Stimulated activated CD8-positive, alpha-beta memory T cell treated with anti-CD3 and anti-CD28 coated beads, Interleukin-7, amount 100 ng/mL, for 24 hours (primary cell): Measurements from ENCODE around the gene TSPYL6.
"Not testable (repeated sequence)": the region's sequence is repeated elsewhere in the genome, so short reads cannot be mapped to it uniquely, and the experiment has no call there.

Experiments used
- DNase-seq: peaks from one replicate; pipeline ENCODE4 v3.0.0-alpha.2; 2020; ENCODE audit warnings: low read depth

Gene TSPYL6

DNA sequence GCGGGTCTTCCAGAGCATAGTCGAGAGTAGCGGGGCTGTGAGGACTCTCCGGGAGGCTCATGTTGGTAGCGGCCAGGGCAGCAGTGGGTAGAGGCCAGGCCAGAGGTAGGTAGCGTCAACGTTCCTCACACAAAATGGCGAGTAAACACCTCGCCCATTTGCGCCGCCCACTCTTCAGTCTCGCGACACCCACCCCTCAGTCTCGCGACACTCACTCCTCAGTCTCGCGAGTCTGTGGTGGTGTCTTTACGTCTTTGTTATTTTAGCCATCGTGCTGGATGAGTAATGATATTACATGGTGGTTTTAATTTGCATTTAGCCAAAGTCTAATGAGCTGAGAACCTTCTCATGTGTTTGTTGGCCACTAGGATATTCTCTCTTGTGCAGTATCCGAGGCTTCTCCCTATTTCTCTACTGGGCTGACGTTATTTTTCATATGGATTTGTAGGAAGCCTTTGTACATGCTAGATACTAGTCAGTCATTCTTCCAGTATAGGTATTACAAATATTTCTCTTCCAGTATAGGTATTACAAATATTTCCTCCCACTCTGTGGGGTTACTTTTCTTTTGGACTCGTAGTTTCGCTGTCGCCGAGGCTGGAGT, at the start of gene TSPYL6:
TSPYL6 (minus strand) TSS at position 139 of the 604 bp plus-strand sequence; CDS start at position 61, 78 bp downstream.
- DNase-seq = no peak

DNA sequence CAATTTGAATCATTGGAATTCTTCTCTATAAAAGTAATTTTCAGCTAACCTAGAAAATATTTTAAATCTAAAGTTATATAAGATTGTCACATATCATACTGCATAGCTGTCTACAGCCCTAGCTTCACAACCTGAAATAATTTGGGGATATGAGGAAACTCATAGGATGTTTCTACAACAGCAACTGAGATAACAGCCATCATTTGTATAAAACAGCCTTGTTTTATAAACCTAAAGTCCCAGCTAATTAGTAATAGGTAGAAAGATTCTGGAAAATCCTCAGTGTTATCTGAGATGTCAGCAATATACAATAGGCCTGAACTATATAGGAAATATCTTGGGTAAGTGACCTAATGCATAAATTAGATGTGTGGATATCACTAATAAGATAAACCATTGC, 47.6 kb upstream of the TSPYL6 start:
- no peak for DNase-seq

DNA sequence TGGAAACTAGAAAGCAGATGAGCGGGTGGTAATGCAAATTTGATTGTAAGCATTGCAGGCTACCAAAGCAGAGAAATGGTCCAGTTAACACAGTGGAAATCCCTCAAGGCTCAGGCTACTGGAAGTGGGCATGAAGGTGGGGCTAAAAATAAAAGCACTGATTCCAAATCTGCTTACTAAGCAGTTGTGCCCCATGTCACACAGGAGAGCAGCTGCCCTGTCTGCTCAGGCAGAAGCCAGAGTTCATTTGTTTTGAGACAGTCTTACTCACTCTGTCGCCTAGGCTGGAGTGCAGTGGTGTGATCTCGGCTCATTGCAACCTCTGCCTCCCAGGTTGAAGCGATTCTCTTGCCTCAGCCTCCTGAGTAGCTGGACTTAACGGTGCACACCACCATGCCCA, 42.5 kb upstream of the TSPYL6 start:
- DNase-seq = no peak

DNA sequence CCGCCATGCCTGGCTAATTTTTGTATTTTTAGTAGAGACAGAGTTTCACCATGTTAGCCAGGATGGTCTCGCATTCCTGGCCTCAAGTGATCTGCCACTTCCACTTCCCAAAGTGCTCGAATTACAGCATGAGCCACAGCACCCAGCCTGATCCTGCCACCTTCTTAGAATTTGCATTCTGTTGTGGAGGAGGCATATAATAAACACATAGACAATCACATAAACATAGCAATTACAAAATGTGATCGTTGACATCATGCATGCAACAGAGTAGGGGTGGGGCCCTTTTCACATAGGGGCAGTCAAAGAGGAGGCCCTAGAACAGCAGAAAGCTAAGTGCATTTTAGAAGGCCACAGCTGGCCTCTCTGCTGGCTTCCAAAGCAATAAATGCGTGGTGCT, 39.9 kb upstream of the TSPYL6 start:
- DNase-seq = no peak

DNA sequence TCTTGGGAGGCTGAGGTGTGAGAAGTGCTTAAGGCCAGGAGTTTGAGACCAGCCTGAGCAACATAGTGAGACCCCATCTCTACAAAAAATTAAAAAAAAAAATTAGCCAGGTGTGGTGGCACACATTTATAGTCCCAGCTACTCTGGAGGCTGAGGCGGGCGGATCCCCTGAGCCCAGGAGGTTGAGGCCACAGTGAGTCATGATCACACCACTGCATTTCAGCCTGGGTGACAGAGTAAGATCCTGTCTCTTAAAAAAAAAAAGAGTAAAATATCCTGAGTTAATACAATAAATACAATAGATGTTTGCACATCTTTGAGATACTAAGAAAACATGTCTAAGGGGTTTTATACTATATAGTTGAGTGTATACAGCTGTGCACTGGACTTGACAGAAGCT, 38.6 kb upstream of the TSPYL6 start:
- not testable (repeated sequence) for DNase-seq

DNA sequence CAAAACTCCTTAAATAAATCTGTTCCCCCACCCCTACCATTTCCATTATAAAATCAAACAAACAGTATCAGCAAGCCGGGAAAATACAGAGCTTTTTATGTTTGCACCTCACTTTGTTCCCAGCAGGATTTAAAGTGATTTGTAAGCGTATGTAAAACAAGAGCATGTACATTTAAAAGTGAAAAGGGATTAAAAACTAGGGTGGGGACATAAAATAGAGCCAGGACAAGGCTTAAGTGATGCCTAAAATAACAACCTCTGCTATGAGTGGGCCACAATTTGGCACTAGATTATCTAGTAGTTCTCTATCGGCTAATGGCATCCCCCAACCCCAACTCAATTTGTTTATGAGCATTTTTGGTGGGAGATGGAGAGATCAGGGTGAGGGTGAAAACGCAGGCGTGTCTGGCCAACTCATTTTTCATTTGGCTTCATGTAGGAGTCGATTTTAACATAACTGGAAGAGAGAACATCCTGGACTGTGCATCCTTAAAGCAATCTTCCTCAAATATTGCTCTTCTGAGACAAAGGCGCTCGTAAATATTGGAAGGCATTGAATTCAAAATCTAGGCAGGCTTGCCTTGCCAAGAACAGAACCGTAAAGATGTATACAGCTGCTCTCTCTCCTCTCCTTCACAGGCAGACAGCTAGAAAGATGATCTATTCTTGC, 34.5 kb upstream of the TSPYL6 start:
- no peak for DNase-seq

DNA sequence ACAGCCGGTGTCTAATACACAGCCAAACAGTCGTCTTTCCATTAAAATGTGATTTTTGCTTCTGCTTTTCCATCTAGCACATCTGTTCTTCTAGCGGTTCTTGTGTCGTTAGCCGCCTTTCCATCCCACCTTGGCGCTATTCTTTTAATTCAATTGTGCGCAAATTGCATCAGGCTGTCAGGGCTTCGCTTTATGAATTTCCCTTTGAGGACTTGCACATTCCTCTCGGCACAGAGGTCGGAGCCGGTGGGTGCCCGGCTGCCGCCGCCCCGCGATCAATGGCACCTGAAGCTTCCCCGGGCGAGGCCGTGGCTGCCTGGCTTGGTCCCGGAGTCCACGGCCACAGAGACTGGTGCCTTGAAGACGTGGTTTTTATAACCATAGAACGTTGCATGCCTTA, 33.9 kb upstream of the TSPYL6 start:
- no peak for DNase-seq

DNA sequence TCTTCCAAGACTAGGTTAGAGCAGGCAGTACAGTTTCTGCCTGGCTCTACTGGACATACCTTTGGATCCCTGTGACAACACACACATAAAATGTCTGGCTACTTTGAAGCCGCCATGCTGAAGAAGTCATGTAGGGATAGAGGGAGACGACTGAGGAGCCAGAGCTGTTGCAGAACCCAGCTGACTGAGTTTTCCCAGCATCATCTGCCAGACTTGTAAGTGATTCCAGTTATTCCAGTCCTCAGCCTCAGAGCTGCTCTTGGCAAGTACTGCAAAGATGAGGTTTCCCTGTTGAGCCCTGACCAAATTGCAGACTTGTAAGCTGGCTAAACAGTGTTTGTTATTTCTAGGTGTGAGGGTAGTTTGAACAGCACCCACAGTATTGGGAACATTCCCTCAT, 31.5 kb upstream of the TSPYL6 start:
- DNase-seq = no peak

DNA sequence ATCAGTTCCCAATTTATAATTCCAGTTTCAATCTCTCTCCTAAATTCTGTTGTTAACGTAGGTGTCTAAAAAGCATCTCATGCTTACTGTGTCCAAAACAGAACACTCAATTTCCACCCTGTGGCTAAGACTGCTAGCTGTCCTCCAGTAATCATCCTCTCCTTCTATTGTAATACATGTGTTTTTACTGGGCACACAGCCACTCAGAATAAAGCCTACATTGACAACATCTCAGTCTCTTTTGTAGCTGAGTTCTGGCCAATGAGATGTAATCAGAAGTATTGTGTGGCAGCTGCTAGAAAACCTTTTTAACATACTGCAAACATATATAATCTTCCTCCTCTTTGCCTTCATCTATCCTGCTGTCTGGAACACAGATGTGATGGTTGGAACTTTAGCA, 29.4 kb upstream of the TSPYL6 start:
- no peak for DNase-seq

DNA sequence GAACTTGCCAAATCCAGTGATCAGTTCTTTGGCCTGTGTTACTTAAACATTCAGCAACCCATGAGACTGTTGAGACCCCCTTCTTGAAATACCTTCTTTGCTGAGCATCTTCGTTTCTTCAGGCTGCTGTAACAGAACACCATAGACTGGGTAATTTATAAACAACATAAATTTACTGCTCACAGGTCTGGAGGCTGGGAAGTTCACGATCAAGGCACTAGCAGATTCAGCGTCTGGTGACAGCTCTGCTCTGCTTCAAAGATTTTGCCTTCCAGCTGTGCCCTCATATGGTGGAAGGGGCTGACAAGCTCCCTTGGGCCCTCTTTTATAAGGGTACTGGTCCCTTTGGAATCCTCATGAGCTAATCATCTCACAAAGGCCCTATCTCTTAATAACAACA, 28.8 kb upstream of the TSPYL6 start:
- DNase-seq = no peak

DNA sequence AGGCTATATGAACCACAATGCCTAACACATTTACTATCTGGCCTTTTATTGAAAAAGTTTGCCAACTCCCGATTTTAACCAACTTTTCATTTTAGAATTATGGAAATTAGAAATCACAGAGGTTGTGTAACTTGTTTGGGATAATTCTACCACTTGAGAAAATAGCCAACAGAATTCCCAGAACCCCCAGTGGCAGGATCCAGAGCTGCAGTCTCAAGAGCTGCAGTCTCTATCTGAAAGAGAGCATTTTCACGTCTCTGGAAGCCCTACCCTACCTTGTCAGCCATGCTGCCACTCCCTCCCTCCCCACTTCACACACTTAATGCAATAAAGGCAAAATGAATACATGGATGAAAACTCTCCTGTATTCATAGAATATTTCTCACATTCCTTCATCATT, 23.4 kb upstream of the TSPYL6 start:
- DNase-seq = no peak

DNA sequence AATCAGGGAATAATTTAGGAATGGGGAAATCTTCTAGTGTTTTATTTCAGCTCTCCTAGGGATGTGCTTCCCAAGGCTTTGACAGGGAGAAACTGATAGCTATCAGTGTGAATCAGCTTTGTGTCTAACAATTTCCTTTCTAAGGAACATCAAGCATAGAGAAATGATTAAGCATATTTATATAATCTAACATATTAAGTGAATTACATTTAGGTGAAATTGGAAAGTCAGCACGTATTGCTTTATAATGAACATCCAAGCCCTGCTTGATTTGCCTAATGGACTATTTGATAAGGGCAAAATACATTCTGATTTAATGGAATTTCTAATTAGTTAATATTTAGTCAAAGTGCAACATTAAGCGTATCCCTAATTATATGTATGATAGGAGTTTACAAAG, 19.5 kb upstream of the TSPYL6 start:
- DNase-seq = no peak

DNA sequence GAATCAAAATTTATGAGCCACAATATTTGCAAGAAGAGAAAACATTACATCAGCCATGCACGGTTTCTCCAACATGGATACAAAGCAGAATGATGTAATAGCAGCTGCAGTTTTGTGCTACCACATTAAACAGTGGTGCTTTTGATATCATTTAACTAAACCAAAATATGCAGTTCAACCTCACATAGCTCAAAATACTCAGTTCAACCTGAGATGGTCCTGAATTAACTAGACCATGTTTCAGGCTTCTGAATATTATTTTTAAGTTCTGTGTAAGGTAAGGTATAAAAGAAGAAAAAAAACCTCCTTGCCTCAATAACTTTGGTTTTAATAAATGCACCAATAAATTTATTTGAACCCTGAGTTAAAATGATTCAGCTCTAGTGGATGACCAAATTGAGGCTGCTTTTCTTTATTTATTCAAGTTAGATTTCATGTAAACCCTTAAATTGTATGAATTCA, 18.8 kb upstream of the TSPYL6 start:
- DNase-seq = no peak

DNA sequence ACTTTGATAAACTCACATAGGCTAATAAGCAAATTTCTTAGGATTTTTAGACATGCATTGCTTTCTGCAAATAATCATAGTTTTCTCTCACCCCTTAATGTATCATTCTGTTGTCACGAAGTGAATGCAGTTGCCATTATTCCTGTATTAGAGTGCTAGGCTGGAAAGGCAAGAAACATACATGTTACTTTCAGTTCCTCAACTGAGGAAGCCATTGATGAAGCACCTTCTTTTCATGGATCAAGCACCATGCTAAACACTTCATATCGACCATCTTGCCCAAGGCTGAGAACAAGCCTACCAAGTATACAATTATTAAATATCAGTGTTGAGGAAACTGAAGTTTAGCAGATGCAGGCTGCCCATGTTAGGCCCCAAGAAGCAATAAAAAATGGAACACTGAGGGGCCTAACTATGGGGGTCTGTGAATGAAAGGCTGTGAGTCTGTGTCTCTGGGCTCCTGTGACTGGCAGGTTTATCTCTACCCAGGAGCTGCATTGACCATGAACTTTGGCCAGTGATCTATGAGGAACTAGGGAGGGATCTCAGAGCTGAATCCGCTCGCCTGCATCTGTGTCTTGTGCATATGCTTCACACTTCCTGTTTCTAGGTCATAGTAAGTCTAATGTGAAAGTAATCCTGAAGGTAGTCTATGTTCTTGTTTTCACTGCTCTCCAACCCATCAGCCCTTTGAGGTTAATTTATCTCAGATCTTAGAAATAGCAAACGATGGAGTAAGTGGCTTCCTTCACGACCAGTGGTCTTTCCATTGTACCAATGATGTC, 16.0 kb upstream of the TSPYL6 start:
- no peak for DNase-seq

DNA sequence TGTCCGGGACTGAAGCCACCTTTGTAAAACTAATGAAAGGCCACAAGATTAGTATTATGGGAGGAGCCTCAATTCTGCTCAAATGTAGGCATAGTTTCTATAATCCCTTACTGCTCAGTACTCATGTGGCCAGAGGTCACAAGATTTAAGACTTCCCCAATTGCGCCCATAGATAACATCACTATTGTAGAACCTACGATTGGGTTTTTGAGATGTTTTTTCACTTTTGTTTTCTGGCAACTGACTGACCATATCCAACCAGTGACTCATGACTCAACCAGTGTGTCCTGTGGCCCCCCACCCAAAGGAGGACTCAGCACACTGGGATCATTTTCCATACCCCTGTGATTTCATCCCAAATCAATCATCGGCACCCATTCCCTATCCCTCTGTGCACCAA, 15.2 kb upstream of the TSPYL6 start:
- DNase-seq = no peak

DNA sequence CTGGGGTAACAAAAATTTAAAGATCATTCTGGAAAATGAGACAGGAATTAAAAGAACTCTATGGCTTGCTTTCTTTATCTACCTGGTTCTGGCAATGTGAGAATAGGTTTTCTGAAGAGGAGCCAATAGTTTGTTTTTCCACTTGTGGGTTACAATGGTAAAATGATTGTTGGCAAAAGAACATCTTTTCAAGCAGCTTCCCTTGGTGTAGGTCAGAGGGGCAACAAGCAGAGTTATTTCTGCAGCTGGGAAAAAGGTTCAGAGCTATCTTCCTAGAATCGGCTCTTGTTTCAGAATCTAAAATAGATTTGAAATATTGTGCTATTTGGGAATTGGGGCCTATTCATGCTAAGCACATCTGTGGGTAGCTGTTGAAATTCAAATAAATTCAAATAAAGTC, 11.5 kb upstream of the TSPYL6 start:
- no peak for DNase-seq

DNA sequence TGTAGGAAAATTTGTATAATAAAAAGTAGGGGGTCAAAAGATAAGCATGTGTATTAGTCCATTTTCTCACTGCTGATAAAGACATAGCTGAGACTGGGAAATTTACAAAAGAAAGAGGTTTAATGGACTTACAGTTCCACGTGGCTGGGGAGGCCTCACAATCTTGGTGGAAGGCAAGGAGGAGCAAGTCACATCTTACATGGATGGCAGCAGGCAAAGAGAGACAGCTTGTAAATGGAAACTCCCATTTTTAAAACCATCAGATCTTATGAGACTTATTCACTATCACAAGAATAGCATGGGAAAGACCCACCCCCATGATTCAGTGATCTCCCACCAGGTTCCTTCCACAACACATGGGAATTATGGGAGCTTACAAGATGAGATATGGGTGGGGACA, 9.1 kb upstream of the TSPYL6 start:
- DNase-seq = not testable (repeated sequence)

DNA sequence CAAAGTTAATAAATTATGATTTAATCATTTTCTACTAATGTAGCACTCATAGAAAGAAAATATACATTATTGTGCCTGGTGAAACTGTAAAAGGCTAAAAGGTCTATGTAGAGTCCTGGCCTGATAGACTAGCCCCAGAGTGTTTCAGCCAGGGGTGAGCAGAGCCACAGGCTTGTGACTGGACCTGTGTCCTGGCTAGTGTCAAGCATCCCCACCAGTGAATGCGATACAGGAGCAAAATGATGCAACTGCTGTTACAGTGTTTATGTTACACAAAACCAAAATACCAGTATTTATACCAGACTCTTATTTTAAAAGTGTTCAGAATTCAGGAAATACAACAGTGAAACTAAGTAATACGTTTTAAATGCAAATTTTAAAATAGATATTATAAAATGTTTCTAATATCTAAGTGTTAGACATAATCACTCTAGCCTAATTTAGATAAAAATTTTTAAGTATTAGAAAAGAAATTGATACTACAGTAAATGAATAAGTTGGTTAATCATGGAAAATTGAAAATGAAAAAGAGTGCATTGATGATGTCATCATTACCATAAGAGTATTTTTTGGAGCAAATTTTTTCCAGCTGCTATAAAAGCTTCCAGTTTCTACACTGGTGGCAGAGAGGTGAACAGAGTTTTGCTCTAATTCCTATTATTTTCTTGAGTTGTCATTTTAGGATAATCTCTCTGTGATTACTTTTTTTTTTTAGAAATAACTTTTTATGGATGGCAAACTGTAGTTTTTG, 6.2 kb upstream of the TSPYL6 start:
- DNase-seq = no peak

DNA sequence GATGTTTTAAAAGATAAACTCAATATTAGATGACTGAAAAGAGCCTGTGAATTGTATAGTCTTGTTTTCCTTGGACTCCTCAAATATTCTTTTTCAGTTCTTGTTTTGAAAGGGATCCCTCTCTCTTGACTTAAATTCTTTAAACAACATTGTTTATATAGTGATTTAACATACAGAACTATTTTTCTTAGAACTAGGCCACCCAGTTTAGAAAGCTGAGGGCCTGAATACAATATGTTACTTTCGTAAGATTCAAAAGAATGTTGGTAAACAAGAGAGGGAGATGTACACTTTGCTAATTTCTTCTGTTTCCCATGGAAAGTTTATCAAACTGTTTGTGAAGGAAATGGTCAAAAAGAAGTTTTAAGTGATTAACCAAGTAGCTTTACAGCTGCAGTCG, 5.5 kb upstream of the TSPYL6 start:
- DNase-seq = no peak

DNA sequence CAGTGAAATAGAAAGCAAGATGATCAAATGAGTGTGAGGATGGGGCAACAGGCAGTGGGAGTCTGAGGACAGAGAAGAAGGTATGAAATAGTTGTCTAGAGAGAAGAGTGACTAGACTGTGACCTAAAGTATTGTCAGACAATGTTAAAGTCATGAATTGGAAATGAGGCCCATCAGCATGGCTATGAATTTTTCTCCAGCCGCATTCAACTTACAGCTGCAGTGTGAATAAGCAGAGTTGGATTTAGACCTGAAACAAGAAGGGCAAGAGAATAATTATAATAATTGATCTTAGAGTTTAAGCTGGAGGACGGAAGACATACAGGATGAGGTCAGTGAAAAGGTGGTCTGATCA, 4.2 kb upstream of the TSPYL6 start:
- DNase-seq = no peak

DNA sequence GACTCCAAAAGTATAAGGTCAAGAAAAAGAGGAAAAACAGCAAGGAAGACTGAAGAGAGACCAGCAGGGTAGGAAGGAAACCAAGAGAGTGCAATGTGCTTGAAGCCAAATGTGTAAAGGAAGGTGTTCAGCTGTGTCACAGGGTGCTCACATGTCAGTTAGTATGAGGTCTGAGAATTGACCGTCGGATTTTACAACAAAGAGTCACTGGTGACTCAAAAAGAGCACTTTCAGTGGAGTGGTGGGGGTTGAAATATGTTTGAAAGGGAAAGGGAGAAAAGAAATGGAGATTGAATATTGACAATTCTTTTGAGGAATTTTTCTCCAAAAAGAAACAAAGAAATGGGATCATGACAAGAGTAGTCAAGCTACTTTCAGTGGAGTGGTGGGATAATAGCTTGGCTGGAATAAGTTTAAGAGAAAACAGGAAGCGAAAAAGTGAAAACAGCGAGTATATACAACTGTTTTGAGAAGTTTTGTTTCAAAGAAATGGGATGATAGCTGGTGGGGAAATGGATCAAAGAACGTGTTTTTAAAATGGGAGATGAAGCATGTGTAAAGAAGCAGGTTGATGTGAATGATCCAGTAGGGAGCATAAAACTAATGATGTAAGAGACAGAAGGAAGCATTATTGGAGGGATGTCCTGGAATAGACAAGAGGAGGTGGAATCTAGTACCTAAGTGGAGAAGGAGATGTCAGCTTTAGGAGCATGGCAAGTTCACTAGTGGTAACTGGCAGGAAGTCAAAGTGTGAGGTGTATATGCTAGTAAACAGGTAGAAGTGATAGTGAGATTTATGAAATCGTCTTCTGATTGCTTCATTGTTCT, 3.6 kb upstream of the TSPYL6 start:
- no peak for DNase-seq

DNA sequence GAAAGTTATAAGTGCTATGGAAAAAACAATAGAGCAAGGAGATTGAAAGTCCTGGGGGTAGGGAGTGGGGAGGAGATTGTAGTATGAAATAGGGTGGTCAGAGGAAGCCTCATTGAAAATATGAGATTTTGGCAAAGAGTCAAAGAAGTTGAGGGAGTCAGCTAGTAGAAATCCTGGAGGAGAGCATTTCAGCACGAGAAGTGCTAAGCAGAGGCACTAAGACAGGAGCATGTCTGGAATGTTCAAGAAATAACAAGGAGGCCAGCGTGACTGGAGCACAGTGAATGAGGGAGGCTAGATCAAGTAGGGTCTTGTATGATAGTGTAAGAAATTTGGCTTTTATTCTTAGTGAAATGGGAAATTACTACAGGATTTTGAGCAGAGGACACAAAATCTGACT, 2.1 kb upstream of the TSPYL6 start:
- no peak for DNase-seq
